GM19193 (cell line): Measurements from ENCODE around the gene MAP3K14.

ENCODE experiments used
- POLR2A ChIP-seq: IDR thresholded peaks from 4 replicates; pipeline ENCODE4 v1.6.1; 2011; ENCODE audit not compliant: insufficient read depth, insufficient read length; ENCODE audit errors: extremely low read depth

The MAP3K14 gene

GRCh38 chr17:45233423-45233924 is 83.3 kb downstream of the MAP3K14 start:
- TF ChIP-seq POLR2A, result no peak

- TF ChIP-seq POLR2A, result no peak
Measured at GRCh38 chr17:45232514-45233422, 84.1 kb downstream of the MAP3K14 start.

- TF ChIP-seq POLR2A, result no peak
Measured at GRCh38 chr17:45231481-45232116, 85.2 kb downstream of the MAP3K14 start.

- TF ChIP-seq POLR2A, result no peak
Measured at GRCh38 chr17:45230787-45231480, 85.9 kb downstream of the MAP3K14 start.

- no peak for TF ChIP-seq POLR2A
Measured at GRCh38 chr17:45230410-45230786, 86.4 kb downstream of the MAP3K14 start.

- no peak for TF ChIP-seq POLR2A
Measured at GRCh38 chr17:45229681-45230409, 87.0 kb downstream of the MAP3K14 start.

GRCh38 chr17:45228763-45229539 is 87.9 kb downstream of the MAP3K14 start:
- peak; percentile 57 for TF ChIP-seq POLR2A

GRCh38 chr17:45227926-45228762 is 88.7 kb downstream of the MAP3K14 start:
- no peak for TF ChIP-seq POLR2A

- TF ChIP-seq POLR2A, result peak; percentile 45
Measured at GRCh38 chr17:45227101-45227925, 89.5 kb downstream of the MAP3K14 start.

GRCh38 chr17:45226576-45226975 is 90.2 kb downstream of the MAP3K14 start:
- TF ChIP-seq POLR2A, result no peak

- peak; percentile 96 for TF ChIP-seq POLR2A
Measured at GRCh38 chr17:45225964-45226530, 90.8 kb downstream of the MAP3K14 start.
